Epithelial cell of proximal tubule (primary cell): ENCODE measurements around the gene TUBB1. TPM values are rescaled to one million over a fixed set of nuclear protein-coding genes. Genes with fewer than 3 reads are reported as not detected.
"Not testable (repeated sequence)": the region's sequence is repeated elsewhere in the genome, so short reads cannot be mapped to it uniquely, and the experiment has no call there.

Experiments
- DNase-seq: peaks from one replicate; pipeline ENCODE4 v3.0.0-alpha.2; 2011; ENCODE audit warnings: low read depth
- H3K4me3 ChIP-seq: 2 replicates; pipeline ENCODE4 v1.5.1; 2011; ENCODE audit warnings: low read depth, mild to moderate bottlenecking, low read length
- total RNA-seq: library from RNA; depleted of rRNA; stranded (reverse); fragments of >200 nt; gene quantifications from 2 replicates; pipeline ENCODE4 v1.2.3, GENCODE V29; 2015
- TF ChIP-seq, protein P1 (sequence below): conservative IDR thresholded peaks from 2 replicates; pipeline ENCODE4 v1.5.1; 2012; ENCODE audit warnings: low read depth, mild to moderate bottlenecking, low read length

Gene TUBB1
- total RNA-seq, 1 donor from 2014 or later, result not detected

DNA sequence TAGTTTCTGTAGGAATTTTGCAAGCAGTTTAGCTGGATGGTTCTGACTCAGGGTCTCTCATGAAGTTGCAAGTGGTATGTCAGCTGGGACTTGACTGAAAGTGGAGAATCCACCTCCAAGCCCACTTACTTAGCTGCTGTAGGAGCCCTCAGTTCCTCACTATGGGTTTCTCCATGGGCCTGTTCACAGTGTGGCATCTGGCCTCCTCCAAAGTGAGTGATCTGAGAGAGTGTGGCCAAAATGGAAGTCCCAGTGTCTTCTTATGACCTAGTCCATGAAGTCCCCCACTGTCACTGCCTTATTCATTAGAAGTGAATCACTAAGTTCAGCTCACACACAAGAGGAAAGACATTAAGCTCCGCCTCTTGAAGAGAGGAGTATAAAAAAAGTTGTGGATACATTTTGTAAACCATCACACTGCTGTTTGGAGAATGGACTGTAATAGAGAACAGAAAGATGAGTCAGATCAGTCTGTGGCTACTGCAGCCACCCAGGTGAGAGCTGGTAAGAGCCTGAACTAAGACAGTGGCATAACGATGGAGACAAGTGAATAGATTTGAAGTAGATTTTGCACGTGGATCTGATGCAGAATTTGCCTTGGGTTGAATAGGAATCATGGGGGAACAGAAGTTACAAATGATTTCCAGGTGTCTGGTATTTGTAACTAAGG, 43.0 kb upstream of the TUBB1 start:
- H3K4me3 ChIP-seq, result no peak overlapping the region
- TF ChIP-seq, protein P1, sequence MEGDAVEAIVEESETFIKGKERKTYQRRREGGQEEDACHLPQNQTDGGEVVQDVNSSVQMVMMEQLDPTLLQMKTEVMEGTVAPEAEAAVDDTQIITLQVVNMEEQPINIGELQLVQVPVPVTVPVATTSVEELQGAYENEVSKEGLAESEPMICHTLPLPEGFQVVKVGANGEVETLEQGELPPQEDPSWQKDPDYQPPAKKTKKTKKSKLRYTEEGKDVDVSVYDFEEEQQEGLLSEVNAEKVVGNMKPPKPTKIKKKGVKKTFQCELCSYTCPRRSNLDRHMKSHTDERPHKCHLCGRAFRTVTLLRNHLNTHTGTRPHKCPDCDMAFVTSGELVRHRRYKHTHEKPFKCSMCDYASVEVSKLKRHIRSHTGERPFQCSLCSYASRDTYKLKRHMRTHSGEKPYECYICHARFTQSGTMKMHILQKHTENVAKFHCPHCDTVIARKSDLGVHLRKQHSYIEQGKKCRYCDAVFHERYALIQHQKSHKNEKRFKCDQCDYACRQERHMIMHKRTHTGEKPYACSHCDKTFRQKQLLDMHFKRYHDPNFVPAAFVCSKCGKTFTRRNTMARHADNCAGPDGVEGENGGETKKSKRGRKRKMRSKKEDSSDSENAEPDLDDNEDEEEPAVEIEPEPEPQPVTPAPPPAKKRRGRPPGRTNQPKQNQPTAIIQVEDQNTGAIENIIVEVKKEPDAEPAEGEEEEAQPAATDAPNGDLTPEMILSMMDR, result no peak
- DNase-seq, result no peak

DNA sequence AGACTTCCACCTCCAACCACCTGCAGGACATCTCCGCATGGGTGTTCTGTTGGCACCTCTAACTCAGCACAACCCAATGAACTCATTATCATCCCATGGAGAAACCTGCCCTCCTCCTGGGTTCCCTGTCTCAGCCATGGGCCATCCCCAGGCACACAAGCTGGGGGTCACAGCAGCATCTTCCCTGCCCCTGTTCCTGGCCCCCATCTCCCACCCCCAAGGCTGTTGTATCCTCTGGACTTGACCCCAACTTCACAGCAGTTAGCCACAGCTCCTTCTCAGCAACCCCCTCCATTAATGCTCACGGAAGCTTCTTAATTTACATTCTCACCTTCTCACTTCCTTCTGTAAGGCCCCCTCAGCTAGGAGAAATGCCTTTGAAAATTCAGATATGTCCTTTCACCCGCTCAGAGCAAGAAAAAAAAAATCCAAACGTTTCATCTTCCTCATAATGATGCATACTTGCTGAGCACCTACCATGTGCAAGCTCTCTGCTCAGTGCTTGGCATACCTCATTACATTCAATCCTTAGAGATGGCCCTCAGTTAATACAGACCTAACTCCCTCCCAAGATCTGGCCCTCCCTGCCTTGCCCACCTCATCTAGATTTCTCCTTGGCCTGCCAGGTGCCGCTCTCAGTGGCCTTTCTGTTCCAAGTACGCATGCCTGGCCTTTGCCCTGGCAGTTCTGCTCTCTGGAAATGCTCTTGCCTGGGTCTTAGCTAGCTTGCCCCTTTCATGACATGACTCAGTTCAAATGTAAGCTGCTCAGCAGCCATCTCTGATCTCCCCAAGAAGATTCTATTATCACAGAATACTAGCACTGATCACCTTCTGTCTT, 40.7 kb upstream of the TUBB1 start:
- DNase-seq, result no peak
- no peak overlapping the region for H3K4me3 ChIP-seq
- TF ChIP-seq, protein P1, result no peak

DNA sequence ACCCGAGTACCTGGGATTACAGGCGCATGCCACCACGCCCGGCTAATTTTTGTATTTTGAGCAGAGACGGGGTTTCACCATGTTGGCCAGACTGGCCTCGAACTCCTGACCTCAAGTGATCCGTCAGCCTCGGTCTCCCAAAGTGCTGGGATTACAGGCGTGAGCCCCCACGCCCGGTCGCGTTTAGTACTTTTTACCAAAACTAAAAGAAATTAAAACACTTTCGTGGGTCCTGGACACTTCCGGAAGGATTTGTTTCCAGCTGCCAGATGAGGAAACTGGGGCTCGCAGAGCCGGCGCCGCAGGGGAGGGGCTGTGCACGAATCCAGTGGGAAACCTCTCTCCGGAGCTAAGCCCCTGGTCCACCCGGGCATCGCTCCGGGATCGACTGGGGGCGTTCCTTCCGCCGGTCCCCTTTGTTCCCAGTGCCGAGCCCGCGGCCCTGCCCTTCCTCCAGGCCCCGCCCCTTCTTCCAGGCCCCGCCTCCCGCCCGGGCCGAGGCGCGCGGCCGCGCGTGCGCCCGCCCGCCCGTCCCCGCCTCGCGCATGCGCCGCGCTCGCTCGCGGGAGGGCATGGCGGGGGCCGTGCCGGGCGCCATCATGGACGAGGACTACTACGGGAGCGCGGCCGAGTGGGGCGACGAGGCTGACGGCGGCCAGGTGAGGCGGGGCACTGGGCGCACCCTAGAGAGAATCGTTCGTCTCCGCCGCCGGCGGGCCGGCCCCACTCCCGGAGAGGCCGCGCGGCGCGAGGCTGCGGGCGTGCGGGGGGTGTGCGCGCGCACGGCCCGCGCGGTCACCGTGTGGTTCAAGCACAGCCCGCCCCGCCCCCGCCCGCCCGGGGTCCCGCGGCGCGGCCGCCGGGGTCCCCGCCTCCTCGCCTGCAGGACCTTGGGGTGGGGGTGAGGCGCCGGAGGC, 38.3 kb upstream of the TUBB1 start, which contains the start of gene NELFCD:
Gene NELFCD, plus strand, starts transcription at position 546 of the 917 bp plus-strand sequence. Its CDS starts 54 bp downstream, at position 600.
- DNase-seq, result no peak
- TF ChIP-seq, protein P1, result no peak
- peak within 1 kb of the TSS; percentile 87 for H3K4me3 ChIP-seq

DNA sequence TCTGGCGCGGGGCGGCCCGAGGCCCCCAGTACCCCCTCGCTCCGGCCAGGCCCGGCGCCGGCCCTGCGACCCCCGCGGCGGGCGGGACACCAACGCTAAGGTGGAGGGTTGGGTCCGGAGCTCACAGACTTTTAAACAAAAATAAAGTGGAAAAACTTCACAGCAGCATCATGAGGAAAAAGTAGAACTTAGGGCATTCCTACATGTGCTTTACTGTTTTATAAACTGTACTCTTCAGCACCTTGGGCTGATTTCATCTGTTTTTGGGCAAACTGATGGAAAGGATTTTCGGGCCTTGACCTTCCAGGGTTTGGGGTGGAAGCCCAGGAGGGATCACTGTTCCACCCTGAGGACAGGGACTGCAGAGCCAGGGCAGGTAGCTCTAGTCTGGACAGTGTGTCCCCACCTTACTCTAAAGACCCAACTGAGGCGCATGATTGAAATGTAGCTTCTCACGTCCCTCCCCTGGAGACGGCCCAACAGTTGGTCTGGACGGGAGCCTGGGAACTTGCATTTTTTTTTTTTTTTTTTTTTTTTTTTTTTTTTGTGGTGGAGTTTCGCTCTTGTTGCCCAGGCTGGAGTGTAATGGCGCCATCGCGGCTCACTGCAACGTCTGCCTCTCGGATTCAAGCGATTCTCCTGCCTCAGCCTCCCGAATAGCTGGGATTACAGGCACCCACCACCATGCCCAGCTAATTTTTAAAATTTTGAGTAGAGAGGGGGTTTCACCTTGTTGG, 37.4 kb upstream of the TUBB1 start:
- DNase-seq, result no peak
- TF ChIP-seq, protein P1, result no peak
- peak overlapping the region; percentile 87 for H3K4me3 ChIP-seq

DNA sequence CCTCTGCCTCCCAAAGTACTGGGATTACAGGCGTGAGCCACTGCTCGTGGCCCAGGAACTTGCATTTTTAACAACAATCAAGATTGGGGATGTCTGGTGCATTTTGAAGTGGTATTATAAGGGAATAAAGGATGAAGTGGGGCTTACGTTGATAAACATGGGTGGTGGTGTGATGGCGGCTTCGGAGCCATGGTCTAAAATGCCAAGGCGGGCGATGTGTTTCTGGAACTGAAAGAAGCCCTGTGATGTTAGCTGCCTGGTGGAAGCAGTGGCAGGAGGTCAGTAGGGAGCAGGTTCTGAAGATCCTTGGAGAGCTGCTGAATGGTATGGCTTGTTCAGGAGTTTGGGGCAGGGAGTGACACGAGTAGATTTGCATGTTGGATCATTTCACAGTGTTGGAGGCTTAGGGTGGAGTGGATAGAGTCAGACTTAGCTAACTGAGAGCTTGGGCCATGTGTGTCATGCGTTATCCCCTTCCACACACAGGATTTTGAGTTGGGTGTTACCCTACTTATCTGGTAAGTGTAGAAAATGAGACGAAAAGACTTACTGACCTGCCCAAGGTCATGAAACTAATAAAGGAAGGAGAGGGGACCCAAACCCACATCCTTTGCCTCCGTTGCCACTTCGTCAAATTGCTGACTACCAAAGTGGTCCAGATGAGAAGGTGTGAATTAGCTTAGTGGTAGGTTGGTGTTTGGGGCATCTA, 36.7 kb upstream of the TUBB1 start:
- no peak for DNase-seq
- H3K4me3 ChIP-seq, result peak overlapping the region; percentile 87
- TF ChIP-seq, protein P1, result no peak

DNA sequence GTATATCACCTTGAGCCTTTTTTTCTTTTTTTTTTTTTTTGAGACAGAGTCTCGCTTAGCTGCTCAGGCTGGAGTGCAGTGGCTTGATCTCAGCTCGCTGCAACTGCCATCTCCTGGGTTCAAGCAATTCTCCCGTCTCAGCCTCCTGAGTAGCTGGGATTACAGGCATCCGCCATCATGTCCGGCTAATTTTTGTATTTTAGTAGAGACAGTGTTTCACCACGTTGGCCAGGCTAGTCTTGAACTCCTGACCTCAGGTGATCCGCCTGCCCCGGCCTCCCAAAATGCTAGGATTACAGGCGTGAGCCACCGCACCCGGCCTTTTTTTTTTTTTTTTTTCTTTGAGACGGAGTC, 36.1 kb upstream of the TUBB1 start:
- H3K4me3 ChIP-seq, DNase-seq: not testable (repeated sequence)
